DOHH2 (cell line): ENCODE data around the gene CCDC170.
"Not testable (repeated sequence)": the region's sequence is repeated elsewhere in the genome, so short reads cannot be mapped to it uniquely, and the experiment has no call there.

ENCODE experiments used
- H3F3A ChIP-seq: fragments of 200-600 bp; sonication (generic), shearing (Covaris generic); 2 replicates; pipeline ENCODE4 v1.6.0; 2016; ENCODE audit warnings: antibody characterized with exemption, mild to moderate bottlenecking; ENCODE audit not compliant: control insufficient read depth, insufficient read depth
- H3K27ac ChIP-seq: fragments of 200-600 bp; sonication (generic); 2 replicates; pipeline ENCODE4 v1.5.1; 2014; ENCODE audit warnings: low read depth, mild to moderate bottlenecking, low read length, moderate library complexity
- H3K27me3 ChIP-seq: fragments of 200-600 bp; sonication (generic); 2 replicates; pipeline ENCODE4 v1.6.1; 2014; ENCODE audit warnings: mild to moderate bottlenecking, low read length, mixed read lengths; ENCODE audit not compliant: control insufficient read depth
- H3K36me3 ChIP-seq: fragments of 200-600 bp; sonication (generic); 2 replicates; pipeline ENCODE4 v1.6.1; 2014; ENCODE audit warnings: mild to moderate bottlenecking, low read length, moderate library complexity, mixed read lengths; ENCODE audit not compliant: control insufficient read depth
- H3K4me1 ChIP-seq: fragments of 200-600 bp; sonication (generic); 2 replicates; pipeline ENCODE4 v1.6.1; 2014; ENCODE audit warnings: mild to moderate bottlenecking, low read length, mixed read lengths; ENCODE audit not compliant: control insufficient read depth
- H3K4me2 ChIP-seq: fragments of 200-600 bp; sonication (generic); 2 replicates; pipeline ENCODE4 v1.6.0; 2014; ENCODE audit warnings: mild to moderate bottlenecking, low read length, moderate library complexity
- H3K4me3 ChIP-seq: fragments of 200-600 bp; sonication (generic); 2 replicates; pipeline ENCODE4 v1.5.1; 2014; ENCODE audit warnings: mild to moderate bottlenecking, low read length, mixed read lengths
- H3K79me2 ChIP-seq: fragments of 200-600 bp; sonication (generic); 2 replicates; pipeline ENCODE4 v1.6.1; 2014; ENCODE audit warnings: mild to moderate bottlenecking, low read length, mixed read lengths; ENCODE audit not compliant: control insufficient read depth
- H3K9me2 ChIP-seq: fragments of 200-600 bp; sonication (generic); replicated peaks from 2 replicates; pipeline ENCODE4 v1.6.1; 2014; ENCODE audit warnings: mild to moderate bottlenecking, low read length, mixed read lengths; ENCODE audit not compliant: control insufficient read depth
- H3K9me3 ChIP-seq: fragments of 200-600 bp; sonication (generic); 2 replicates; pipeline ENCODE4 v1.6.1; 2014; ENCODE audit warnings: antibody characterized with exemption, low read length, mixed read lengths; ENCODE audit not compliant: control insufficient read depth, insufficient read depth
- H4K20me1 ChIP-seq: fragments of 200-600 bp; sonication (generic); 2 replicates; pipeline ENCODE4 v1.6.0; 2014; ENCODE audit warnings: low read depth, mild to moderate bottlenecking, antibody characterized with exemption, low read length, moderate library complexity; ENCODE audit not compliant: control insufficient read depth, insufficient read depth
- CTCF ChIP-seq: fragments of 200-600 bp; sonication (generic); IDR thresholded peaks from one replicate; pipeline ENCODE4 v1.5.1; 2014; ENCODE audit warnings: antibody characterized with exemption, mild to moderate bottlenecking, low read depth, low read length; ENCODE audit not compliant: poor library complexity, severe bottlenecking
- EZH2phosphoT487 ChIP-seq: fragments of 200-600 bp; sonication (generic); IDR thresholded peaks from 2 replicates; pipeline ENCODE4 v1.6.1; 2017; ENCODE audit warnings: borderline replicate concordance, mild to moderate bottlenecking, antibody characterized with exemption, low read length, moderate library complexity, mixed read lengths

CCDC170 gene

GRCh38 chr6:151448623-151449022 is 45.2 kb upstream of the CCDC170 start:
- Histone ChIP-seq H4K20me1 (no peaks in the 10 kb centered on the region), H3K9me3 (no peaks in the 10 kb centered on the region), H3K4me1 (peaks cover 2% of the 10 kb centered on the region), H3K79me2 (peaks cover 76% of the 10 kb centered on the region), H3K4me3 (no peak overlapping the region), H3K27ac (no peak overlapping the region), H3K4me2 (no peak overlapping the region), H3F3A (no peaks in the 10 kb centered on the region), H3K36me3 (peaks cover 26% of the 10 kb centered on the region), H3K9me2 (no peaks in the 10 kb centered on the region), H3K27me3 (no peaks in the 10 kb centered on the region)
- TF ChIP-seq EZH2phosphoT487 (no peak), CTCF (no peak)

- Histone ChIP-seq H3K36me3 (peaks cover 13% of the 10 kb centered on the region), H3K79me2 (peaks cover 70% of the 10 kb centered on the region), H3K4me2 (peak overlapping the region; percentile 69), H3K27ac (0 out of 2 replicates have a peak overlapping the region, but pooled peaks have one; percentile 55), H3K4me3 (peak overlapping the region; percentile 92), H3K4me1 (peaks cover 16% of the 10 kb centered on the region)
- not testable (repeated sequence) for H3K27me3 ChIP-seq, H4K20me1 ChIP-seq, H3F3A ChIP-seq, H3K9me2 ChIP-seq, H3K9me3 ChIP-seq
Measured at GRCh38 chr6:151450928-151451327, 42.9 kb upstream of the CCDC170 start.

GRCh38 chr6:151451417-151451949 is 42.3 kb upstream of the CCDC170 start:
- H3F3A ChIP-seq: no peaks in the 10 kb centered on the region
- H4K20me1 ChIP-seq: no peaks in the 10 kb centered on the region
- TF ChIP-seq CTCF: no peak
- TF ChIP-seq EZH2phosphoT487: no peak
- peak overlapping the region; percentile 55 for H3K27ac ChIP-seq
- peaks cover 22% of the 10 kb centered on the region for H3K4me1 ChIP-seq
- H3K4me3 ChIP-seq: peak overlapping the region; percentile 92
- peak overlapping the region; percentile 69 for H3K4me2 ChIP-seq
- no peaks in the 10 kb centered on the region for H3K9me3 ChIP-seq
- peaks cover 70% of the 10 kb centered on the region for H3K79me2 ChIP-seq
- H3K9me2 ChIP-seq: no peaks in the 10 kb centered on the region
- no peaks in the 10 kb centered on the region for H3K27me3 ChIP-seq
- H3K36me3 ChIP-seq: peaks cover 14% of the 10 kb centered on the region

GRCh38 chr6:151451950-151452749 is 41.7 kb upstream of the CCDC170 start, which contains the start of gene RMND1:
Gene RMND1 (minus strand): TSS chr6:151452126. CDS start chr6:151445811, 6,315 bp downstream.
- no peaks in the 10 kb centered on the region for H3K9me3 ChIP-seq
- peaks cover 72% of the 10 kb centered on the region for H3K79me2 ChIP-seq
- no peaks in the 10 kb centered on the region for H3F3A ChIP-seq
- H3K27ac ChIP-seq: peak within 1 kb of the TSS; percentile 78
- H4K20me1 ChIP-seq: no peaks in the 10 kb centered on the region
- TF ChIP-seq CTCF: no peak
- no peak for TF ChIP-seq EZH2phosphoT487
- no peaks in the 10 kb centered on the region for H3K27me3 ChIP-seq
- H3K4me1 ChIP-seq: peaks cover 28% of the 10 kb centered on the region
- H3K4me2 ChIP-seq: peak within 1 kb of the TSS; percentile 69
- H3K36me3 ChIP-seq: peaks cover 21% of the 10 kb centered on the region
- no peaks in the 10 kb centered on the region for H3K9me2 ChIP-seq
- peak within 1 kb of the TSS; percentile 92 for H3K4me3 ChIP-seq
